ENCODE data around the gene LAMB3.

- TF ChIP-seq CTCF (conservative IDR thresholded peaks at IDR 0.05) (no peak), ZFX (IDR thresholded peaks at IDR 0.05) (no peak)
Measured at GRCh38 chr1:209652873-209653401, 712 bp upstream of the LAMB3 start.
